NT2/D1 (cell line): ENCODE measurements around the gene ACOXL.

Source experiments
- YY1 ChIP-seq: IDR thresholded peaks from 2 replicates; pipeline ENCODE4 v1.6.1; 2011; ENCODE audit not compliant: insufficient read length, insufficient read depth
- ZNF274 ChIP-seq: IDR thresholded peaks from 2 replicates; pipeline ENCODE4 v1.6.1; 2011; ENCODE audit warnings: mild to moderate bottlenecking, low read depth, low read length

GRCh38 chr2:111134055-111134454, 401.7 kb downstream of the ACOXL start:
- TF ChIP-seq YY1 (no peak), ZNF274 (no peak)
